MM.1S (cell line): ENCODE measurements around the gene CTRB2.

Experiments used
- CTCF ChIP-seq: fragments of 300-600 bp; sonication (generic); IDR thresholded peaks from 2 replicates; pipeline ENCODE4 v1.5.1; 2016; ENCODE audit warnings: antibody characterized with exemption, low read length, mixed read lengths
- EZH2 ChIP-seq: fragments of 300-600 bp; sonication (generic); optimal IDR thresholded peaks from 2 replicates; pipeline ENCODE3; 2017; ENCODE audit warnings: low read depth, mild to moderate bottlenecking, antibody characterized with exemption, low read length, mixed read lengths

- TF ChIP-seq CTCF, result no peak
- TF ChIP-seq EZH2, result no peak
Observed at GRCh38 chr16:75230471-75231110, 23.6 kb upstream of the CTRB2 start.
